Spleen (tissue), 11 donors: ENCODE data around the gene CRK. TPM values are rescaled to one million over a fixed set of nuclear protein-coding genes. Genes with fewer than 3 reads are reported as not detected.
A peak's percentile ranks its signal among the peaks of the same experiment; 100 is the strongest.
"Not testable (repeated sequence)": the region's sequence is repeated elsewhere in the genome, so short reads cannot be mapped to it uniquely, and the experiment has no call there.

Experiments
- DNase-seq: peaks from one replicate; pipeline ENCODE4 v3.0.0-alpha.2; 2020
- H3K27ac ChIP-seq, 8 donors: fragments of 200-600 bp; sonication (generic) in 7 of 8; 1 replicate in 4 of 8; 2 replicates in 4 of 8; pipeline versions ENCODE4 v1.5.0 to v1.8.0; 2016 to 2021; ENCODE audit warnings: inconsistent platforms in 4 of 8, mild to moderate bottlenecking in 4 of 8, moderate library complexity in 1 of 8
- H3K27me3 ChIP-seq, 7 donors: fragments of 200-600 bp; sonication (generic) in 6 of 7; replicated peaks in 1 of 7; 1 replicate in 4 of 7; 2 replicates in 3 of 7; pipeline versions ENCODE4 v1.5.0 to v1.8.0; 2016 to 2021; ENCODE audit warnings: inconsistent platforms in 3 of 7, mild to moderate bottlenecking in 1 of 7
- H3K36me3 ChIP-seq, 6 donors: fragments of 200-600 bp; sonication (generic) in 5 of 6; 1 replicate in 4 of 6; 2 replicates in 2 of 6; pipeline versions ENCODE4 v1.5.0 to v1.8.0; 2016 to 2021; ENCODE audit warnings: inconsistent platforms in 2 of 6
- H3K4me1 ChIP-seq, 6 donors: fragments of 200-600 bp; sonication (generic) in 5 of 6; 1 replicate in 3 of 6; 2 replicates in 3 of 6; pipeline versions ENCODE4 v1.5.0 to v1.8.0; 2016 to 2021; ENCODE audit warnings: inconsistent platforms in 3 of 6
- H3K4me3 ChIP-seq, 8 donors: fragments of 200-600 bp; sonication (generic) in 7 of 8; 1 replicate in 4 of 8; 2 replicates in 4 of 8; pipeline versions ENCODE4 v1.5.0 to v1.8.0; 2016 to 2021; ENCODE audit warnings: inconsistent platforms in 4 of 8, mild to moderate bottlenecking in 4 of 8, moderate library complexity in 2 of 8
- H3K9me3 ChIP-seq, 8 donors: fragments of 200-600 bp; sonication (generic) in 7 of 8; 1 replicate in 4 of 8; 2 replicates in 4 of 8; pipeline versions ENCODE4 v1.5.0 to v1.8.0; 2016 to 2021; ENCODE audit warnings: inconsistent platforms in 4 of 8
- CTCF ChIP-seq, 11 experiments: fragments of 200-600 bp in 7 of 11; fragments of 450-650 bp in 4 of 11; sonication (generic) in 4 of 11; IDR thresholded peaks in 8 of 11; conservative IDR thresholded peaks in 3 of 11; 1 replicate in 7 of 11; 2 replicates in 4 of 11; pipeline versions ENCODE4 v1.4.0 to v1.8.0; 2016 to 2021; ENCODE audit warnings: antibody characterized with exemption in 11 of 11, inconsistent platforms in 4 of 11, mild to moderate bottlenecking in 1 of 11
- POLR2A ChIP-seq, 3 donors: fragments of 450-650 bp; IDR thresholded peaks; one replicate each; pipeline ENCODE4 v1.5.1; 2017; ENCODE audit warnings: antibody characterized with exemption in 3 of 3, mild to moderate bottlenecking in 1 of 3
- POLR2AphosphoS5 ChIP-seq, 3 donors: sonication (generic); formaldehyde crosslinking; IDR thresholded peaks; one replicate each; pipeline ENCODE4 v1.5.1; 2017; ENCODE audit warnings: antibody characterized with exemption in 3 of 3
- WGBS, 5 donors: extraction: QIAGEN DNeasy Blood & Tissue Kit in 3 of 5; methylation state at CpG; one replicate each; pipeline versions ENCODE4 v1.1.5 to v1.1.7; 2013 to 2018; 5-methylcytosine and 5-hydroxymethylcytosine counted together
- intact Hi-C: fragments of 100-400 bp; cut with DNase I; formaldehyde crosslinking; loops from one replicate; pipeline ENCODE4 v1.15.0; 2023; ENCODE audit warnings: low total_unique reads
- polyA plus RNA-seq, 3 donors: library from polyadenylated mRNA; stranded (reverse); fragments of 200-250 nt; gene quantifications; one replicate each; pipeline ENCODE4 v1.2.1, GENCODE V29; 2013
- total RNA-seq, 7 donors: library from RNA; depleted of rRNA in 3 of 7; stranded (reverse); fragments of >200 nt in 3 of 7; fragmentation: NEBNext Ultra II Directional in 4 of 7; extraction: Animal tissue kit (Norgen Biotek cat#: 25700) in 4 of 7; gene quantifications; one replicate each; pipeline versions ENCODE4 v1.1.0 to v1.2.1, GENCODE V29; 2016 to 2021
- donor health status: healthy with polysubstance abuse.
- donor health status: DM: no; HTN: no; CAD: no; lungs with moderate emphysema.
- donor health status: DM: no; HTN: no; CAD: no.
- donor health status: Bipolar disorder and iron deficiency.
- donor health status: healthy.
- donor health status: DM: no; HTN: no; CAD: no.
- donor health status: DM: yes; HTN: yes; CAD: no.

Gene CRK
- total and polyA plus RNA-seq, 10 donors, result 11.7 to 54.6 (median 43.4) TPM

GRCh38 chr17:1460233-1460632, 4.2 kb upstream of the CRK start:
- Histone ChIP-seq H3K4me1 (peaks cover 22 to 65% (median 49%) of the 10 kb centered on the region in 6 donors), H3K4me3 (no peak overlapping the region), H3K27me3 (peaks cover 0 to 38% (median 0%) of the 10 kb centered on the region in 7 donors), H3K36me3 (peaks cover 0 to 12% (median 3%) of the 10 kb centered on the region in 6 donors), H3K27ac (peak overlapping the region in 1 of 8 donors; percentile 4), H3K9me3 (no peaks in the 10 kb centered on the region)
- WGBS, 5 donors, result 46 to 58% (median 57%) methylated on average over 6 of the region's 6 CpGs
- TF ChIP-seq POLR2AphosphoS5 (IDR thresholded peaks at IDR 0.05) (peak in 1 of 3 donors; percentile 25), CTCF (IDR thresholded peaks at IDR 0.05 in 8 of 11, conservative IDR thresholded peaks at IDR 0.05 in 3 of 11) (no peak)
- DNase-seq, result no peak
- intact Hi-C loops, result loop anchor here (10.0 kb wide), 1 partner anchor 55 kb away; the partner anchor contains the start of gene INPP5K

GRCh38 chr17:1455291-1455796, 688 bp downstream of the CRK start:
- peak; percentile 59 to 78 (median 63) for TF ChIP-seq POLR2AphosphoS5 (IDR thresholded peaks at IDR 0.05)
- TF ChIP-seq POLR2A (IDR thresholded peaks at IDR 0.05), result no peak
- peak; percentile 19 to 78 (median 65) for TF ChIP-seq CTCF (IDR thresholded peaks at IDR 0.05 in 8 of 11, conservative IDR thresholded peaks at IDR 0.05 in 3 of 11)
- intact Hi-C loops, result no loop called here
- H3K4me3 ChIP-seq, result peak overlapping the region; percentile 86 to 99 (median 92)
- 0 to 1% (median 1%) methylated on average over 25 to 31 of the region's 31 CpGs for WGBS, 5 donors
- H3K36me3 ChIP-seq, result peaks cover 0 to 33% (median 3%) of the 10 kb centered on the region in 6 donors
- peak overlapping the region; percentile 88 to 99 (median 98) for H3K27ac ChIP-seq
- H3K4me1 ChIP-seq, result peaks cover 27 to 72% (median 53%) of the 10 kb centered on the region in 6 donors
- peaks cover 0 to 23% (median 0%) of the 10 kb centered on the region in 7 donors for H3K27me3 ChIP-seq
- DNase-seq, result peak; percentile 94
- no peaks in the 10 kb centered on the region for H3K9me3 ChIP-seq

GRCh38 chr17:1454541-1454940, 1.5 kb downstream of the CRK start:
- Histone ChIP-seq H3K27ac (peak overlapping the region in 7 of 8 donors; percentile 95 to 99 (median 98)), H3K4me3 (peak overlapping the region; percentile 86 to 99 (median 92)), H3K4me1 (peaks cover 27 to 73% (median 53%) of the 10 kb centered on the region in 6 donors), H3K9me3 (no peaks in the 10 kb centered on the region), H3K27me3 (peaks cover 0 to 18% (median 0%) of the 10 kb centered on the region in 7 donors), H3K36me3 (peaks cover 0 to 39% (median 3%) of the 10 kb centered on the region in 6 donors)
- TF ChIP-seq POLR2A (IDR thresholded peaks at IDR 0.05) (no peak), POLR2AphosphoS5 (IDR thresholded peaks at IDR 0.05) (no peak), CTCF (IDR thresholded peaks at IDR 0.05 in 8 of 11, conservative IDR thresholded peaks at IDR 0.05 in 3 of 11) (no peak)
- 42 to 82% (median 73%) methylated on average over 8 to 9 of the region's 9 CpGs for WGBS, 5 donors
- DNase-seq, result no peak
- intact Hi-C loops, result no loop called here

- H3K9me3 ChIP-seq, H3K4me3 ChIP-seq, intact Hi-C loops, DNase-seq: not testable (repeated sequence)
- H3K27me3 ChIP-seq, result peaks cover 0 to 18% (median 0%) of the 10 kb centered on the region in 7 donors
- 86 to 96% (median 94%) methylated on average over 11 of the region's 11 CpGs for WGBS, 5 donors
- peaks cover 27 to 81% (median 62%) of the 10 kb centered on the region in 6 donors for H3K4me1 ChIP-seq
- peak overlapping the region in 2 of 8 donors; percentile 13 to 98 for H3K27ac ChIP-seq
- peaks cover 0 to 47% (median 3%) of the 10 kb centered on the region in 6 donors for H3K36me3 ChIP-seq
Observed at GRCh38 chr17:1453694-1454093, 2.3 kb downstream of the CRK start.
